ENCODE measurements around the gene IGF2BP3. TPM values are rescaled to one million over a fixed set of nuclear protein-coding genes. Genes with fewer than 3 reads are reported as not detected.

The IGF2BP3 gene
- total and polyA plus RNA-seq, 10 of the 15 experiments (the other 5 are each of a cell fraction or from before 2014, with no cell fraction given) = 4.6 to 61.2 (median 36.9) TPM

- H4K20me1 ChIP-seq (ENCODE audit: control insufficient read depth, insufficient read depth) = no peaks in the 10 kb centered on the region
- SMC1A ChIA-PET (ENCODE audit: uncharacterized antibody, unreplicated experiment) = interaction anchor here (1.7 to 4.8 kb wide), 2 partner anchors 27 to 278 kb away, joined by 4 to 18 read pairs; no protein-coding TSS in a partner anchor
Measured at GRCh38 chr7:23267357-23267756, 202.9 kb downstream of the IGF2BP3 start.

More at GRCh38 chr7:23267357-23267756, 202.9 kb downstream of the IGF2BP3 start:
- Histone ChIP-seq H3K4me2 (ENCODE audit: control insufficient read depth, insufficient read depth) (no peak overlapping the region), H3K27ac (ENCODE audit: control insufficient read depth, insufficient read depth) (no peak overlapping the region), H2AFZ (ENCODE audit: control insufficient read depth, low read depth, low read length) (no peak overlapping the region), H3K4me3 (no peak overlapping the region), H3K36me3 (ENCODE audit: control insufficient read depth in 2 of 2, insufficient read depth in 2 of 2, low read length in 1 of 2) (no peaks in the 10 kb centered on the region), H3K4me1 (ENCODE audit: control insufficient read depth, insufficient read depth, low read length) (peaks cover 11% of the 10 kb centered on the region), H3K79me2 (ENCODE audit: control insufficient read depth, insufficient read depth, low read length) (no peaks in the 10 kb centered on the region), H3K9me3 (replicated peaks; ENCODE audit: control insufficient read depth, insufficient read depth, low read length) (no peaks in the 10 kb centered on the region), H3K27me3 (replicated peaks in 1 of 2; ENCODE audit: control insufficient read depth in 2 of 2, insufficient read depth in 2 of 2, low read length in 1 of 2) (no peaks in the 10 kb centered on the region), H3K9ac (ENCODE audit: control insufficient read depth, insufficient read depth, low read length) (no peak overlapping the region)
- CTCF ChIA-PET = interaction anchor here (1.4 to 7.5 kb wide), 4 partner anchors 6 to 83 kb away, joined by 3 to 167 read pairs (median 13); no protein-coding TSS in a partner anchor
- RAD21 ChIA-PET (ENCODE audit: unreplicated experiment) = interaction anchor here (7.3 kb wide), 1 partner anchor 84 kb away, joined by 53 read pairs; no protein-coding TSS in a partner anchor
- BruUV-seq (replicated peaks) = no TSS peak
- POLR2A ChIA-PET = no interaction called here
- 74% methylated on average over 2 of the region's 2 CpGs for WGBS (ENCODE audit: insufficient coverage, insufficient replicate concordance, low lambda C conversion rate, missing lambda C conversion rate)
- intact Hi-C loops (cut with micrococcal nuclease; ENCODE audit: unreplicated experiment) (no loop called here), in situ Hi-C loops (cut with MboI) (no loop called here)
- no peak for TF ChIP-seq BCL11A (IDR thresholded peaks at IDR 0.05; ENCODE audit: low read depth, low read length)
- TF ChIP-seq CREM (IDR thresholded peaks at IDR 0.05; ENCODE audit: low read depth) = no peak
- no peak for TF ChIP-seq SREBF1 (IDR thresholded peaks at IDR 0.05; ENCODE audit: low read length)
- no peak for TF ChIP-seq CTCF (IDR thresholded peaks at IDR 0.05 in 2 of 3, conservative IDR thresholded peaks at IDR 0.05 in 1 of 3; ENCODE audit: control insufficient read depth in 2 of 3, extremely low read depth in 1 of 3, insufficient read depth in 1 of 3, low read depth in 3 of 3, low read length in 3 of 3)
- no peak for TF ChIP-seq CBX3 (IDR thresholded peaks at IDR 0.05; ENCODE audit: borderline replicate concordance, low read depth)
- TF ChIP-seq NFYA (IDR thresholded peaks at IDR 0.05; ENCODE audit: borderline replicate concordance, low read depth, low read length) = no peak
- TF ChIP-seq ZNF217 (IDR thresholded peaks at IDR 0.05) = no peak
- TF ChIP-seq ZNF24 (IDR thresholded peaks at IDR 0.05) = no peak
- no peak for TF ChIP-seq SP1 (IDR thresholded peaks at IDR 0.05; ENCODE audit: low read depth, low read length)
- no peak for TF ChIP-seq MXI1 (IDR thresholded peaks at IDR 0.05; ENCODE audit: low read depth, low read length)
- no peak for TF ChIP-seq PKNOX1 (IDR thresholded peaks at IDR 0.05)
- TF ChIP-seq CBX5 (IDR thresholded peaks at IDR 0.05; ENCODE audit: low read depth) = no peak
- no peak for TF ChIP-seq RELA (IDR thresholded peaks at IDR 0.05; ENCODE audit: borderline replicate concordance, partially characterized antibody)
- TF ChIP-seq ZNF592 (IDR thresholded peaks at IDR 0.05) = no peak
- TF ChIP-seq HDAC6 (IDR thresholded peaks at IDR 0.05; ENCODE audit: unreplicated experiment) = no peak
- TF ChIP-seq ATF2 (IDR thresholded peaks at IDR 0.05; ENCODE audit: low read length) = no peak
- TF ChIP-seq POLR2AphosphoS2 (IDR thresholded peaks at IDR 0.05; ENCODE audit: low read depth, low read length) = no peak
- TF ChIP-seq ZNF274 (IDR thresholded peaks at IDR 0.05; ENCODE audit: insufficient read depth, insufficient read length) = no peak
- FAIRE-seq (no peak), ATAC-seq (no peak), DNase-seq (ENCODE audit: low read depth, low spot score) (no peak)

Data from GM12878 (cell line).